GM12891 (cell line): ENCODE data around the gene ICAM2.

Source experiments
- POLR2A ChIP-seq: IDR thresholded peaks from 2 replicates; pipeline ENCODE4 v1.6.1; 2011; ENCODE audit warnings: low read depth, low read length, control low read depth
- POLR2AphosphoS5 ChIP-seq: IDR thresholded peaks from 2 replicates; pipeline ENCODE4 v1.6.1; 2011; ENCODE audit warnings: low read depth, low read length, control low read depth
- POU2F2 ChIP-seq: IDR thresholded peaks from 2 replicates; pipeline ENCODE4 v1.6.1; 2011; ENCODE audit warnings: low read depth, mild to moderate bottlenecking, control low read depth, low read length, moderate library complexity
- SPI1 ChIP-seq: IDR thresholded peaks from 2 replicates; pipeline ENCODE4 v1.6.1; 2011; ENCODE audit warnings: low read depth, low read length, control low read depth
- TAF1 ChIP-seq: IDR thresholded peaks from 2 replicates; pipeline ENCODE4 v1.6.1; 2011; ENCODE audit warnings: low read depth, low read length, control low read depth

DNA sequence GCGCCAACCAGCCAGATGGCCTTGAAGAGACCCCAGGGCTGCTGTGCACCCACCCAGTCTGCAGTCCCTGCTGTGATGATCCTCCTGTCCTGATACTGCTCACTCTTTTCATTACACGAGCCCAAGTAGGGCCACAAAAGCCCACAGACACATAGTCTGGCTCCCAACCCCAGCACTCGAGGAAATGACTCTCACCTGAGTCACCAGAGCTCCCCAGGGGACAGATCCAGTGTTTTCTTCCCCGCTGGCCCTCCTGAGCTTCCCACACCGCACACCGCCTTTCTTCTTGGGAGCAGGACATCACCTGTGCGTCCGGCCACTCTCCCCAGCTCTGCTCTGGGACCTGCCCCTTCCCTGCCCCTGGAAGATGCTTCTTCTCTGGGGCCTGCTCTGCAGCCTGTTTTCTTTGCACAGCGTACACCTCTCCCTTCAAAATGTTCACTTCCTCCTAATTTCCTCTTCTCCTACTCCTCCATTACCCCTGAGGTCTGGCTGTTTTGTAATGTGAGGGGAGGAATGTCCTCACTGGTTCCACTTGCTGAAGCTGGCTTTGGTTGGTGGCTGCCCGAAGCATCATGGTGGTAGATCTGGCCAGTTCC is 45.7 kb downstream of the ICAM2 start:
- no peak for TF ChIP-seq POLR2A
- no peak for TF ChIP-seq SPI1
- no peak for TF ChIP-seq POLR2AphosphoS5
- TF ChIP-seq TAF1, result no peak
- no peak for TF ChIP-seq POU2F2
